Measurements from ENCODE around the gene EPSTI1. TPM values are rescaled to one million over a fixed set of nuclear protein-coding genes. Genes with fewer than 3 reads are reported as not detected.
A peak's percentile ranks its signal among the peaks of the same experiment; 100 is the strongest.

The EPSTI1 gene
- total and polyA plus RNA-seq, 10 of the 15 experiments (the other 5 are each of a cell fraction or from before 2014, with no cell fraction given): 4.7 to 32.0 (median 24.2) TPM

GRCh38 chr13:42859760-42860159 is 132.3 kb downstream of the EPSTI1 start (continued):
- TF ChIP-seq CBX5 (IDR thresholded peaks at IDR 0.05; ENCODE audit: low read depth) (no peak), MYB (IDR thresholded peaks at IDR 0.05; ENCODE audit: borderline replicate concordance, low read depth, low read length) (no peak), EGR1 (IDR thresholded peaks at IDR 0.05; ENCODE audit: borderline replicate concordance in 1 of 2, low read depth in 2 of 2, low read length in 2 of 2) (no peak), ASH2L (IDR thresholded peaks at IDR 0.05; ENCODE audit: borderline replicate concordance, low read depth) (no peak)
- TF ChIP-seq, protein P1, sequence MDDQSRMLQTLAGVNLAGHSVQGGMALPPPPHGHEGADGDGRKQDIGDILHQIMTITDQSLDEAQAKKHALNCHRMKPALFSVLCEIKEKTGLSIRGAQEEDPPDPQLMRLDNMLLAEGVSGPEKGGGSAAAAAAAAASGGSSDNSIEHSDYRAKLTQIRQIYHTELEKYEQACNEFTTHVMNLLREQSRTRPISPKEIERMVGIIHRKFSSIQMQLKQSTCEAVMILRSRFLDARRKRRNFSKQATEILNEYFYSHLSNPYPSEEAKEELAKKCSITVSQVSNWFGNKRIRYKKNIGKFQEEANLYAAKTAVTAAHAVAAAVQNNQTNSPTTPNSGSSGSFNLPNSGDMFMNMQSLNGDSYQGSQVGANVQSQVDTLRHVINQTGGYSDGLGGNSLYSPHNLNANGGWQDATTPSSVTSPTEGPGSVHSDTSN (IDR thresholded peaks at IDR 0.05; ENCODE audit: insufficient replicate concordance, low read depth, low read length): no peak

DNA sequence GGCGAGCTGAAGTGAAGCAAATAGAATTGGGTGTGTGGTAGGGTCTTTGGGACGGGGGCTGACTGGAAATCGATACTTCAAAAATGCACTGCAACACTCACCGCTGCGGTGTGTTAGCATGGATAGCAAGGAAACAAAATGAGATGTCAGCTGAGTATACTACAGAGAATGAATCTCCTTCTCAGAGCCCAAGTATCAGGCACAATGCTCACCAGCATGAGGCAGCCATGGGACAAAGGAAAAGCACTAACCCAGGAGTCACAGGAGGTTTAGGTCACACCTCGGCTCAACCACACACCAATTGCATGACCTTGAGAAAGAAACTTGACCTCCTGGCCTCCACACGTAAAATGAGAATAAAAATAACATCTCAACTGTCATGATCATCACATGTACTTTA is 136.6 kb downstream of the EPSTI1 start:
- Histone ChIP-seq H4K20me1 (ENCODE audit: control insufficient read depth, insufficient read depth) (no peaks in the 10 kb centered on the region), H3K9ac (ENCODE audit: control insufficient read depth, insufficient read depth, low read length) (no peak overlapping the region), H3K4me1 (ENCODE audit: control insufficient read depth, insufficient read depth, low read length) (no peaks in the 10 kb centered on the region), H2AFZ (ENCODE audit: control insufficient read depth, low read depth, low read length) (no peak overlapping the region), H3K27ac (ENCODE audit: control insufficient read depth, insufficient read depth) (no peak overlapping the region), H3K9me3 (replicated peaks; ENCODE audit: control insufficient read depth, insufficient read depth, low read length) (no peaks in the 10 kb centered on the region), H3K36me3 (ENCODE audit: control insufficient read depth in 2 of 2, insufficient read depth in 2 of 2, low read length in 1 of 2) (no peaks in the 10 kb centered on the region), H3K4me3 (no peak overlapping the region), H3K79me2 (ENCODE audit: control insufficient read depth, insufficient read depth, low read length) (no peaks in the 10 kb centered on the region), H3K27me3 (replicated peaks in 1 of 2; ENCODE audit: control insufficient read depth in 2 of 2, insufficient read depth in 2 of 2, low read length in 1 of 2) (no peaks in the 10 kb centered on the region), H3K4me2 (ENCODE audit: control insufficient read depth, insufficient read depth) (no peak overlapping the region)
- BruUV-seq (replicated peaks): no TSS peak
- TF ChIP-seq NR2F1 (conservative IDR thresholded peaks at IDR 0.05) (peak; percentile 56; the same call in 1 of the 2 replicates), MXI1 (IDR thresholded peaks at IDR 0.05; ENCODE audit: low read depth, low read length) (no peak), ZNF687 (IDR thresholded peaks at IDR 0.05) (no peak), E4F1 (IDR thresholded peaks at IDR 0.05; ENCODE audit: borderline replicate concordance, partially characterized antibody) (no peak)
- DNase-seq (ENCODE audit: low read depth, low spot score) (no peak), ATAC-seq (no peak), FAIRE-seq (no peak)
- ChIA-PET CTCF (no interaction called here), SMC1A (ENCODE audit: uncharacterized antibody, unreplicated experiment) (interaction anchor here (1.3 kb wide), 1 partner anchor 24 kb away, joined by 3 read pairs; no protein-coding TSS in a partner anchor), POLR2A (interaction anchor here (0.6 kb wide), 1 partner anchor 26 kb away, joined by 3 read pairs; no protein-coding TSS in a partner anchor), RAD21 (ENCODE audit: unreplicated experiment) (interaction anchor here (0.6 kb wide), 1 partner anchor 372 kb away, joined by 3 read pairs; no protein-coding TSS in a partner anchor)
- intact Hi-C loops (cut with micrococcal nuclease; ENCODE audit: unreplicated experiment): no loop called here
- WGBS (ENCODE audit: insufficient coverage, insufficient replicate concordance, low lambda C conversion rate, missing lambda C conversion rate): 54% methylated on average over 7 of the region's 7 CpGs
- in situ Hi-C loops (cut with MboI): no loop called here

Measured in GM12878 (cell line).